Measurements from ENCODE around the gene SLC25A10. TPM values are rescaled to one million over a fixed set of nuclear protein-coding genes. Genes with fewer than 3 reads are reported as not detected.

SLC25A10 gene
- total RNA-seq, 4 donors from 2014 or later, result 3.4 to 9.3 (median 6.7) TPM

DNA sequence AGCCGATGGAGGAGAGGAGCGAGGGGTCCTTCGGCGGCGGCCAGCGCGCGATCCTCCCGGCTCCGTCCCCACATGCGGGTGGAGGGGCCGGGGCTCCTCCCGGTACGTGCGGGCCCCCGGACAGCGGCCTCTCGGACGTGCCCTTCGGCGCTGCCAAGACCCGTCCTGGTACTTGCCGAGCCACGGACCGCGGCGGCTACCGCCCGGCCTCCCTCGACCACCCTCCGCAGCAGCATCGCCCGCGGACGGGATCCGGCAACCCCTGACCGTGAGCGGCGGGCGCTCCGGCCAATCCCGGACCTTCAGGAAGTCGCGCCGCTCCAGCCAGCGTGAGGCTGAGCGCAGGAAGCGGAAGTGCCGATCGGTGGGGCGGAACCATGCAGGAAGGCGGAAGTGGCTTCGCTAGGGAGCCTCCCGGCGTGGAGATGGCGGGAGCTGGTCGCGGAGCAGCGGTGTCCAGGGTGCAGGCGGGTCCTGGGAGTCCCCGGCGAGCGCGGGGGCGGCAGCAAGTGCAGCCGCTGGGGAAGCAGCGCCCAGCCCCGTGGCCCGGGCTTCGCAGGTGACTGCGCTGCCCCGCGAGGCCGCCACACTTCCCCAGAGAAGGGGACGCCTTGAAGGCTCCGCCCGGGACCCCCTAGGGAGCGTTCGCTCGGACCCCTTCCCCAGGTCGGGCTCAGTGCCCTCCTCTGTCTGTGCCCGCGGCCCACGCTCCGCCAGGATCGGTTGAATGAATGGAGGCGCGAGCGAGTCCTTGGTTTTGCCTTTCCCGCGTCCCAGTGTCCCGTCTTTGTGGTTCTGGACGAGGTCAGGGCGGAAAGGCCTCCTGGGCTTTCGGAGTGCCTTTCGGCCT is 45.5 kb upstream of the SLC25A10 start, which contains the start of the genes CCDC137 and OXLD1:
Gene CCDC137, plus strand, starts transcription at position 396 of the 850 bp plus-strand sequence. Its CDS starts 30 bp downstream, at position 426.
Gene OXLD1, minus strand, starts transcription at position 264 of the 850 bp plus-strand sequence. Its CDS starts 28 bp downstream, at position 236.
- peak; percentile 97 to 98 for ATAC-seq
- peaks cover 19 to 21% of the 10 kb centered on the region in 2 donors for H3K4me1 ChIP-seq
- H3K9me3 ChIP-seq, result no peaks in the 10 kb centered on the region
- H3K27me3 ChIP-seq, result no peaks in the 10 kb centered on the region
- in situ Hi-C loops (cut with MboI; ENCODE audit: low sequenced_read_pairs in 4 of 4) (no loop called here), intact Hi-C loops (cut with DNase I; ENCODE audit: low total_unique reads) (loop anchor here (1.0 to 2.0 kb wide), 2 partner anchors 17 to 30 kb away; partner anchors contain the start of genes ARL16, NPLOC4 and TSPAN10)
- DNase-seq, result peak; percentile 93
- peak; percentile 69 to 88 for TF ChIP-seq POLR2A (IDR thresholded peaks at IDR 0.05)
- TF ChIP-seq, protein P1, sequence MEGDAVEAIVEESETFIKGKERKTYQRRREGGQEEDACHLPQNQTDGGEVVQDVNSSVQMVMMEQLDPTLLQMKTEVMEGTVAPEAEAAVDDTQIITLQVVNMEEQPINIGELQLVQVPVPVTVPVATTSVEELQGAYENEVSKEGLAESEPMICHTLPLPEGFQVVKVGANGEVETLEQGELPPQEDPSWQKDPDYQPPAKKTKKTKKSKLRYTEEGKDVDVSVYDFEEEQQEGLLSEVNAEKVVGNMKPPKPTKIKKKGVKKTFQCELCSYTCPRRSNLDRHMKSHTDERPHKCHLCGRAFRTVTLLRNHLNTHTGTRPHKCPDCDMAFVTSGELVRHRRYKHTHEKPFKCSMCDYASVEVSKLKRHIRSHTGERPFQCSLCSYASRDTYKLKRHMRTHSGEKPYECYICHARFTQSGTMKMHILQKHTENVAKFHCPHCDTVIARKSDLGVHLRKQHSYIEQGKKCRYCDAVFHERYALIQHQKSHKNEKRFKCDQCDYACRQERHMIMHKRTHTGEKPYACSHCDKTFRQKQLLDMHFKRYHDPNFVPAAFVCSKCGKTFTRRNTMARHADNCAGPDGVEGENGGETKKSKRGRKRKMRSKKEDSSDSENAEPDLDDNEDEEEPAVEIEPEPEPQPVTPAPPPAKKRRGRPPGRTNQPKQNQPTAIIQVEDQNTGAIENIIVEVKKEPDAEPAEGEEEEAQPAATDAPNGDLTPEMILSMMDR (IDR thresholded peaks at IDR 0.05 in 4 of 5, conservative IDR thresholded peaks at IDR 0.05 in 1 of 5), result no peak
- peaks cover 0 to 35% of the 10 kb centered on the region in 2 donors for H3K36me3 ChIP-seq
- peak within 1 kb of the TSS; percentile 78 to 97 (median 88) for H3K4me3 ChIP-seq
- peak within 1 kb of the TSS; percentile 73 to 87 (median 84) for H3K27ac ChIP-seq

GRCh38 chr17:81667754-81668153 is 44.3 kb upstream of the SLC25A10 start:
- Histone ChIP-seq H3K36me3 (peaks cover 0 to 47% of the 10 kb centered on the region in 2 donors), H3K27me3 (no peaks in the 10 kb centered on the region), H3K4me3 (peak overlapping the region in 1 of 4 donors; percentile 78), H3K27ac (no peak overlapping the region), H3K9me3 (no peaks in the 10 kb centered on the region), H3K4me1 (peaks cover 19 to 21% of the 10 kb centered on the region in 2 donors)
- no peak for DNase-seq
- in situ Hi-C loops (cut with MboI; ENCODE audit: low sequenced_read_pairs in 4 of 4), result no loop called here
- no peak for TF ChIP-seq POLR2A (IDR thresholded peaks at IDR 0.05)
- TF ChIP-seq, protein P1 (IDR thresholded peaks at IDR 0.05 in 4 of 5, conservative IDR thresholded peaks at IDR 0.05 in 1 of 5), result no peak
- intact Hi-C loops (cut with DNase I; ENCODE audit: low total_unique reads), result loop anchor here (2.0 kb wide), 1 partner anchor 31 kb away; the partner anchor contains the start of genes NPLOC4 and TSPAN10
- ATAC-seq, result no peak

DNA sequence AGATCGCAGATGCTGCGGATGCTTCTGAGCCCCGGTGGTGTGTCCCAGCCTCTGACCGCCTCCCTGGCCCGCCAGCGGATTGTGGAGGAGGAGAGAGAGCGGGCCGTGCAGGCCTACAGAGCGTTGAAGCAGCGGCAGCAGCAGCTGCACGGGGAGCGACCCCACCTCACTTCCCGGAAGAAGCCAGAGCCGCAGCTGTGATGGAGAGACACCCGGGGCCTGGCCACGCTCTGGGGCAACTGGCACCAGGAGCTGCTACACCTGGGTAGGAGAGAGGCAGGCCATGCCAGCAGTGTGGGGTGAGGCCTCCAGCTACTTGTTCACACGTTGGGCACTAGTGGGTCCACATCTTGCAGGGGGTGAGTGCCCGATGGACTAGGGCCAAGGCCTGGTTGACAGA is 39.6 kb upstream of the SLC25A10 start:
- DNase-seq, result no peak
- H3K36me3 ChIP-seq, result peaks cover 0 to 59% of the 10 kb centered on the region in 2 donors
- intact Hi-C loops (cut with DNase I; ENCODE audit: low total_unique reads) (no loop called here), in situ Hi-C loops (cut with MboI; ENCODE audit: low sequenced_read_pairs in 4 of 4) (no loop called here)
- ATAC-seq, result no peak
- H3K9me3 ChIP-seq, result no peaks in the 10 kb centered on the region
- H3K27ac ChIP-seq, result no peak overlapping the region
- TF ChIP-seq, protein P1 (IDR thresholded peaks at IDR 0.05 in 4 of 5, conservative IDR thresholded peaks at IDR 0.05 in 1 of 5), result no peak
- no peak for TF ChIP-seq POLR2A (IDR thresholded peaks at IDR 0.05)
- no peak overlapping the region for H3K4me3 ChIP-seq
- no peaks in the 10 kb centered on the region for H3K27me3 ChIP-seq
- H3K4me1 ChIP-seq, result peaks cover 2 to 7% of the 10 kb centered on the region in 2 donors

DNA sequence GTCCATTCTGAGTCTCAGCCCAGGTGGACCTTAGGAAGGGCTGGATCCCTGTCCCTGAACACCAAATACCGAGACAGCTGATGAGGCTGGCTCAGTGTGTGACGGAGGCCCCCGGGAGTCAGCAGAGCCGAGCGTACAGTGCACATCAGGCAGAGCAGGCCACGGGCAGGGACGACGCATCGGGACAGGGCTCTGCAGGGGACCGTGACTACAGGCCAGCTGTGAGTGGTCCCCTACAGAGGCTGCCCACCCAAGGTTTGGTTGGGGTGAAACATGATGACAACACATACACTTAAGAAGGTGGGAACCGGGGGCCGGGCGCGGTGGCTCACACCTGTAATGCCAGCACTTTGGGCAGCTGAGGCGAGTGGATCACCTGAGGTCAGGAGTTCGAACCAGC is 39.1 kb upstream of the SLC25A10 start:
- no peak for DNase-seq
- Histone ChIP-seq H3K4me1 (peaks cover 0 to 2% of the 10 kb centered on the region in 2 donors), H3K27me3 (no peaks in the 10 kb centered on the region), H3K4me3 (no peak overlapping the region), H3K27ac (no peak overlapping the region), H3K36me3 (peaks cover 0 to 59% of the 10 kb centered on the region in 2 donors), H3K9me3 (no peaks in the 10 kb centered on the region)
- no peak for ATAC-seq
- intact Hi-C loops (cut with DNase I; ENCODE audit: low total_unique reads) (no loop called here), in situ Hi-C loops (cut with MboI; ENCODE audit: low sequenced_read_pairs in 4 of 4) (no loop called here)
- TF ChIP-seq, protein P1 (IDR thresholded peaks at IDR 0.05 in 4 of 5, conservative IDR thresholded peaks at IDR 0.05 in 1 of 5), result no peak
- TF ChIP-seq POLR2A (IDR thresholded peaks at IDR 0.05), result no peak
